Liver (tissue), 9 donors: ENCODE measurements around the gene KRTAP5-11. TPM values are rescaled to one million over a fixed set of nuclear protein-coding genes. Genes with fewer than 3 reads are reported as not detected.

Experiments used
- DNase-seq: peaks from one replicate; pipeline ENCODE4 v3.0.0-alpha.2; 2017; ENCODE audit warnings: low spot score
- H3K27ac ChIP-seq, 2 donors: one replicate each; pipeline ENCODE4 v1.7.0; 2013; ENCODE audit warnings: inconsistent platforms in 2 of 2, low read length in 2 of 2, control low read depth in 1 of 2, low read depth in 1 of 2, mild to moderate bottlenecking in 1 of 2
- H3K27me3 ChIP-seq, 4 donors: one replicate each; pipeline versions ENCODE4 v1.6.1 to v1.7.0; 2013; ENCODE audit warnings: low read length in 3 of 4, inconsistent platforms in 1 of 4, mild to moderate bottlenecking in 1 of 4, moderate library complexity in 1 of 4; ENCODE audit not compliant: control insufficient read depth in 4 of 4, insufficient read depth in 4 of 4
- H3K36me3 ChIP-seq, 4 donors: one replicate each; pipeline versions ENCODE4 v1.6.1 to v1.7.0; 2013; ENCODE audit warnings: low read length in 3 of 4, mild to moderate bottlenecking in 3 of 4, low read depth in 1 of 4, moderate library complexity in 1 of 4; ENCODE audit not compliant: control insufficient read depth in 4 of 4, insufficient read depth in 3 of 4
- H3K4me1 ChIP-seq, 4 donors: one replicate each; pipeline versions ENCODE4 v1.6.1 to v1.7.0; 2013; ENCODE audit warnings: low read length in 3 of 4, mild to moderate bottlenecking in 3 of 4, moderate library complexity in 1 of 4; ENCODE audit not compliant: control insufficient read depth in 4 of 4, insufficient read depth in 4 of 4
- H3K4me3 ChIP-seq, 3 donors: one replicate each; pipeline versions ENCODE4 v1.6.1 to v1.7.0; 2013; ENCODE audit warnings: low read length in 3 of 3, control low read depth in 1 of 3, low read depth in 1 of 3, mild to moderate bottlenecking in 1 of 3
- H3K9ac ChIP-seq, 2 donors: one replicate each; pipeline ENCODE4 v1.7.0; 2013; ENCODE audit warnings: low read length in 2 of 2, mild to moderate bottlenecking in 2 of 2, moderate library complexity in 2 of 2, control low read depth in 1 of 2, low read depth in 1 of 2
- H3K9me3 ChIP-seq, 4 donors: one replicate each; pipeline versions ENCODE4 v1.6.1 to v1.7.0; 2013; ENCODE audit warnings: low read length in 3 of 4; ENCODE audit not compliant: control insufficient read depth in 4 of 4
- ATF3 ChIP-seq: IDR thresholded peaks from 2 replicates; pipeline ENCODE4 v1.6.1; 2016; ENCODE audit warnings: antibody characterized with exemption
- CTCF ChIP-seq: fragments of 150-350 bp; IDR thresholded peaks from 2 replicates; pipeline ENCODE4 v1.5.1; 2017; ENCODE audit warnings: improper control_type of control experiment, low read depth, low read length; ENCODE audit not compliant: missing input control
- EGR1 ChIP-seq, 2 donors: IDR thresholded peaks; 2 replicates each; pipeline ENCODE4 v1.6.1; 2016 to 2018; ENCODE audit warnings: antibody characterized with exemption in 2 of 2, low read depth in 2 of 2
- FOXA1 ChIP-seq: IDR thresholded peaks from 2 replicates; pipeline ENCODE4 v1.6.1; 2016; ENCODE audit warnings: antibody characterized with exemption
- FOXA2 ChIP-seq: IDR thresholded peaks from 2 replicates; pipeline ENCODE4 v1.6.1; 2016; ENCODE audit warnings: antibody characterized with exemption
- GABPA ChIP-seq, 2 donors: IDR thresholded peaks in 1 of 2; conservative IDR thresholded peaks in 1 of 2; 2 replicates each; pipeline ENCODE4 v1.6.1; 2016; ENCODE audit warnings: antibody characterized with exemption in 2 of 2, mild to moderate bottlenecking in 1 of 2, moderate library complexity in 1 of 2
- HNF4A ChIP-seq, 2 donors: conservative IDR thresholded peaks; 2 replicates each; pipeline ENCODE4 v1.6.1; 2016; ENCODE audit warnings: antibody characterized with exemption in 2 of 2, mild to moderate bottlenecking in 2 of 2
- HNF4G ChIP-seq: IDR thresholded peaks from 2 replicates; pipeline ENCODE4 v1.6.1; 2016; ENCODE audit warnings: antibody characterized with exemption
- JUND ChIP-seq, 2 donors: IDR thresholded peaks; 2 replicates each; pipeline ENCODE4 v1.6.1; 2016; ENCODE audit warnings: antibody characterized with exemption in 2 of 2
- MAX ChIP-seq: IDR thresholded peaks from 2 replicates; pipeline ENCODE4 v1.6.1; 2016; ENCODE audit warnings: antibody characterized with exemption
- RAD21 ChIP-seq, 2 donors: IDR thresholded peaks; 2 replicates each; pipeline ENCODE4 v1.6.1; 2016; ENCODE audit warnings: antibody characterized with exemption in 2 of 2, mild to moderate bottlenecking in 2 of 2
- REST ChIP-seq: IDR thresholded peaks from 2 replicates; pipeline ENCODE4 v1.6.1; 2016; ENCODE audit warnings: antibody characterized with exemption, mild to moderate bottlenecking
- RXRA ChIP-seq, 2 donors: IDR thresholded peaks; 2 replicates each; pipeline ENCODE4 v1.6.1; 2017 to 2018; ENCODE audit warnings: antibody characterized with exemption in 2 of 2, mild to moderate bottlenecking in 1 of 2
- SP1 ChIP-seq: IDR thresholded peaks from 2 replicates; pipeline ENCODE4 v1.6.1; 2018; ENCODE audit warnings: antibody characterized with exemption, mild to moderate bottlenecking
- YY1 ChIP-seq: IDR thresholded peaks from 2 replicates; pipeline ENCODE4 v1.6.1; 2016; ENCODE audit warnings: antibody characterized with exemption, mild to moderate bottlenecking
- ZBTB33 ChIP-seq: IDR thresholded peaks from 2 replicates; pipeline ENCODE4 v1.6.1; 2016; ENCODE audit warnings: antibody characterized with exemption
- WGBS: extraction: QIAGEN DNeasy Blood & Tissue Kit; methylation state at CpG from one replicate; pipeline ENCODE4 v1.1.7; 2013; 5-methylcytosine and 5-hydroxymethylcytosine counted together
- polyA plus RNA-seq, 2 donors: library from polyadenylated mRNA; stranded (reverse) in 1 of 2; unstranded in 1 of 2; fragments of 200-250 nt in 1 of 2; fragments of >200 nt in 1 of 2; fragmentation: Nextera tagmentation in 1 of 2; extraction: Ambion mirVana in 1 of 2; gene quantifications; one replicate each; pipeline versions ENCODE4 v1.2.1 to v1.2.3, GENCODE V29; 2013 to 2015
- total RNA-seq, 2 donors: library from RNA; depleted of rRNA; stranded (reverse); fragments of >200 nt; gene quantifications; one replicate each; pipeline ENCODE4 v1.2.3, GENCODE V29; 2014
- donor health status: healthy.
- donor health status: healthy.
- donor health status: healthy.
- donor health status: healthy.
- donor health status: healthy.

KRTAP5-11 gene
- total and polyA plus RNA-seq, 4 donors, result not detected

GRCh38 chr11:71537537-71537936 is 45.1 kb downstream of the KRTAP5-11 start:
- H3K27ac ChIP-seq, result no peak overlapping the region
- peaks cover 0 to 9% (median 5%) of the 10 kb centered on the region in 4 donors for H3K4me1 ChIP-seq
- WGBS, result 90% methylated on average over 9 of the region's 9 CpGs
- no peaks in the 10 kb centered on the region for H3K9me3 ChIP-seq
- DNase-seq, result no peak
- no peak overlapping the region for H3K4me3 ChIP-seq
- H3K36me3 ChIP-seq, result no peaks in the 10 kb centered on the region
- no peaks in the 10 kb centered on the region for H3K27me3 ChIP-seq
- no peak for TF ChIP-seq FOXA2
- TF ChIP-seq REST, result no peak
- TF ChIP-seq SP1, result no peak
- no peak for TF ChIP-seq HNF4G
- no peak for TF ChIP-seq FOXA1
- TF ChIP-seq EGR1 (IDR thresholded peaks at IDR 0.05; ENCODE audit: low read depth in 2 of 2), result no peak
- TF ChIP-seq ATF3, result no peak
- no peak for TF ChIP-seq YY1
- TF ChIP-seq CTCF, result no peak
- no peak for TF ChIP-seq MAX
- H3K9ac ChIP-seq, result no peak overlapping the region

GRCh38 chr11:71535825-71536224 is 46.9 kb downstream of the KRTAP5-11 start:
- H3K27ac ChIP-seq, result no peak overlapping the region
- H3K9me3 ChIP-seq, result no peaks in the 10 kb centered on the region
- WGBS, result 98% methylated on average over 9 of the region's 9 CpGs
- no peak for DNase-seq
- no peak overlapping the region for H3K9ac ChIP-seq
- H3K27me3 ChIP-seq, result no peaks in the 10 kb centered on the region
- H3K36me3 ChIP-seq, result no peaks in the 10 kb centered on the region
- no peak overlapping the region for H3K4me3 ChIP-seq
- TF ChIP-seq ATF3, result no peak
- no peak for TF ChIP-seq GABPA (IDR thresholded peaks at IDR 0.05 in 1 of 2, conservative IDR thresholded peaks at IDR 0.05 in 1 of 2)
- TF ChIP-seq CTCF, result no peak
- TF ChIP-seq HNF4G, result no peak
- no peak for TF ChIP-seq ZBTB33
- no peak for TF ChIP-seq JUND (IDR thresholded peaks at IDR 0.05)
- TF ChIP-seq FOXA1, result no peak
- TF ChIP-seq REST, result no peak
- no peak for TF ChIP-seq MAX
- no peak for TF ChIP-seq RAD21 (IDR thresholded peaks at IDR 0.05)
- no peak for TF ChIP-seq RXRA (IDR thresholded peaks at IDR 0.05)
- no peak for TF ChIP-seq FOXA2
- no peak for TF ChIP-seq HNF4A (conservative IDR thresholded peaks at IDR 0.05)
- no peak for TF ChIP-seq EGR1 (IDR thresholded peaks at IDR 0.05; ENCODE audit: low read depth in 2 of 2)
- peaks cover 0 to 9% (median 5%) of the 10 kb centered on the region in 4 donors for H3K4me1 ChIP-seq
